K562 (cell line): Measurements from ENCODE around the gene TMEM184A. TPM values are rescaled to one million over a fixed set of nuclear protein-coding genes. Genes with fewer than 3 reads are reported as not detected.
A peak's percentile ranks its signal among the peaks of the same experiment; 100 is the strongest.

ENCODE experiments used
- ARNT ChIP-seq, 2 experiments: fragments of 450-650 bp; IDR thresholded peaks; 2 replicates each; pipeline ENCODE4 v1.6.1; 2016; ENCODE audit warnings: mild to moderate bottlenecking in 1 of 2
- BHLHE40 ChIP-seq: IDR thresholded peaks from 2 replicates; pipeline ENCODE4 v1.6.1; 2011; ENCODE audit warnings: low read length, improper control_type of control experiment
- CTCF ChIP-seq, 3 experiments: IDR thresholded peaks in 2 of 3; conservative IDR thresholded peaks in 1 of 3; 2 replicates each; pipeline ENCODE4 v1.5.1; 2011 to 2012; ENCODE audit warnings: low read length in 3 of 3, mild to moderate bottlenecking in 3 of 3, control low read depth in 2 of 3, improper control_type of control experiment in 1 of 3, inconsistent platforms in 1 of 3, low read depth in 1 of 3, mixed read lengths in 1 of 3, moderate library complexity in 1 of 3; ENCODE audit not compliant: insufficient read depth in 2 of 3
- FOXK1 ChIP-seq: sonication (generic); formaldehyde crosslinking; IDR thresholded peaks from 2 replicates; pipeline ENCODE4 v1.8.0; 2022; ENCODE audit warnings: missing genetic modification reagents, mild to moderate bottlenecking, borderline replicate concordance
- RB1 ChIP-seq: fragments of 450-650 bp; IDR thresholded peaks from 2 replicates; pipeline ENCODE4 v1.6.1; 2017; ENCODE audit warnings: low read depth, mild to moderate bottlenecking
- TOE1 ChIP-seq, 2 experiments: fragments of 450-650 bp in 1 of 2; sonication (generic) in 1 of 2; formaldehyde crosslinking in 1 of 2; IDR thresholded peaks; 2 replicates each; pipeline versions ENCODE4 v1.7.1 to v1.8.0; 2016 to 2022; ENCODE audit warnings: borderline replicate concordance in 2 of 2, mild to moderate bottlenecking in 2 of 2, antibody characterized with exemption in 1 of 2, inconsistent platforms in 1 of 2, low read depth in 1 of 2, missing genetic modification reagents in 1 of 2, moderate library complexity in 1 of 2
- polyA plus RNA-seq, 8 experiments: library from polyadenylated mRNA; depleted of rRNA in 4 of 8; stranded (reverse) in 5 of 8; unstranded in 3 of 8; fragments of >200 nt; fragmentation: Nextera tagmentation in 2 of 8; fragmentation: Illumina TruSeq in 1 of 8; extraction: Ambion mirVana in 2 of 8; extraction: Trizol in 1 of 8; gene quantifications; 2 replicates each; pipeline versions ENCODE4 v1.2.1 to v1.2.3, GENCODE V29; 2011 to 2014; ENCODE audit warnings: inconsistent platforms in 1 of 8, missing spikeins in 1 of 8
- total RNA-seq, 7 experiments: library from RNA; depleted of rRNA in 6 of 7; stranded (reverse); fragments of >200 nt in 6 of 7; fragmentation: Illumina TruSeq in 2 of 7; extraction: Trizol in 2 of 7; gene quantifications; 2 replicates each; pipeline versions ENCODE4 v1.2.1 to v1.2.3, GENCODE V29; 2011 to 2021; ENCODE audit warnings: low replicate concordance in 1 of 7
- TF ChIP-seq, protein P1 (sequence below): fragments of 450-650 bp; IDR thresholded peaks from 2 replicates; pipeline ENCODE4 v1.6.1; 2016; ENCODE audit warnings: low read depth
- TF ChIP-seq, protein P2 (sequence below): fragments of 250-450 bp; sonication (Bioruptor Pico); IDR thresholded peaks from 2 replicates; pipeline ENCODE4 v1.5.0; 2020; ENCODE audit warnings: mild to moderate bottlenecking, borderline replicate concordance

Gene TMEM184A
- total and polyA plus RNA-seq, 9 of the 15 experiments (the other 6 are each of a cell fraction or from before 2014, with no cell fraction given), result 0.10 to 0.18 (median 0.11) TPM; not detected in 6

DNA sequence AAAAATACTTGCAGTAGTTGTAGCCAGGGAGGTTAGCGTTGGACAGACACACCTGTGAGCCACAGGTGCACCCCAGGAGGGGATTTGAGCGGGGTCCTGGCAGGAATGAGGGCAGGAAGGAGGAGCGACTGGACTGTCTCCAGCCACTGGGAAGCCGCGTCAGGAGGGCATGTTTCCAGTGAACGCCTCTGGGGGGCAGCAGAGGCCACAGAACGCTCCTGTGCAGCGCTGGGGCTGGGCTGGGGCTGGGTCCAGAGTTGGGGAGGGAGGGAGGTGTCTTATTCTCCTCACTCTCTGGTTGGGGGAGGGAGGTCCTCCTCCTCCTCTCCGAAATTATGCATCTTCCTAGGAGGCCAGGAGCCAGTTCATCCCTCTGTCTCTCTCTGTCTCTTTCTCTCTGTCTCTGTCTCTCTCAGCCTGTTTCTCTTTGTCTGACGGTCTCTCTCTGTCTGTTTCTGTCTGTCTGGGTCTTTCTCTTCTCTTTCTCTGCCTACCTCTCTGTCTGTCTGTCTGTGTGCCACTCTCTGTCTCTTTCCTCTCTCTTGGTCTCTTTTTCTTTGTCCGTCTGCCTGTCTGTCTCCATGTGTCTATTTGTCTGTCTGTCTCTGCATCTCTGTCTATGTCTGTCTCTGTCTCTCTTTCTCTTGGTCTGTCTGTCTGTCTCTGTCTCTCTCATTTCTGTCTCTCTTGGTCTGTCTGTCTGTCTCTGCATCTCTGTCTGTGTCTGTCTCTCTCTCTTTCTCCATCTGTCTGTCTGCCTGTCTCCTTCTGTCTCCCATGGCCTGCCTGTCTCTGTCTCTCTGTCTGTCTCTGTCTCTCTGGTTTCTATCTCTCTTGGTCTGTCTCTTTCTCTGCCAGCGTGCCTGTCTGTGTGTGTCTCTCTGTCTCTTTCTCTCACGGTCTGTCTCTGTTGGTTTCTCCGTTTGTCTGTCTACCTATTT is 23.7 kb upstream of the TMEM184A start (continued):
- TF ChIP-seq, protein P1, sequence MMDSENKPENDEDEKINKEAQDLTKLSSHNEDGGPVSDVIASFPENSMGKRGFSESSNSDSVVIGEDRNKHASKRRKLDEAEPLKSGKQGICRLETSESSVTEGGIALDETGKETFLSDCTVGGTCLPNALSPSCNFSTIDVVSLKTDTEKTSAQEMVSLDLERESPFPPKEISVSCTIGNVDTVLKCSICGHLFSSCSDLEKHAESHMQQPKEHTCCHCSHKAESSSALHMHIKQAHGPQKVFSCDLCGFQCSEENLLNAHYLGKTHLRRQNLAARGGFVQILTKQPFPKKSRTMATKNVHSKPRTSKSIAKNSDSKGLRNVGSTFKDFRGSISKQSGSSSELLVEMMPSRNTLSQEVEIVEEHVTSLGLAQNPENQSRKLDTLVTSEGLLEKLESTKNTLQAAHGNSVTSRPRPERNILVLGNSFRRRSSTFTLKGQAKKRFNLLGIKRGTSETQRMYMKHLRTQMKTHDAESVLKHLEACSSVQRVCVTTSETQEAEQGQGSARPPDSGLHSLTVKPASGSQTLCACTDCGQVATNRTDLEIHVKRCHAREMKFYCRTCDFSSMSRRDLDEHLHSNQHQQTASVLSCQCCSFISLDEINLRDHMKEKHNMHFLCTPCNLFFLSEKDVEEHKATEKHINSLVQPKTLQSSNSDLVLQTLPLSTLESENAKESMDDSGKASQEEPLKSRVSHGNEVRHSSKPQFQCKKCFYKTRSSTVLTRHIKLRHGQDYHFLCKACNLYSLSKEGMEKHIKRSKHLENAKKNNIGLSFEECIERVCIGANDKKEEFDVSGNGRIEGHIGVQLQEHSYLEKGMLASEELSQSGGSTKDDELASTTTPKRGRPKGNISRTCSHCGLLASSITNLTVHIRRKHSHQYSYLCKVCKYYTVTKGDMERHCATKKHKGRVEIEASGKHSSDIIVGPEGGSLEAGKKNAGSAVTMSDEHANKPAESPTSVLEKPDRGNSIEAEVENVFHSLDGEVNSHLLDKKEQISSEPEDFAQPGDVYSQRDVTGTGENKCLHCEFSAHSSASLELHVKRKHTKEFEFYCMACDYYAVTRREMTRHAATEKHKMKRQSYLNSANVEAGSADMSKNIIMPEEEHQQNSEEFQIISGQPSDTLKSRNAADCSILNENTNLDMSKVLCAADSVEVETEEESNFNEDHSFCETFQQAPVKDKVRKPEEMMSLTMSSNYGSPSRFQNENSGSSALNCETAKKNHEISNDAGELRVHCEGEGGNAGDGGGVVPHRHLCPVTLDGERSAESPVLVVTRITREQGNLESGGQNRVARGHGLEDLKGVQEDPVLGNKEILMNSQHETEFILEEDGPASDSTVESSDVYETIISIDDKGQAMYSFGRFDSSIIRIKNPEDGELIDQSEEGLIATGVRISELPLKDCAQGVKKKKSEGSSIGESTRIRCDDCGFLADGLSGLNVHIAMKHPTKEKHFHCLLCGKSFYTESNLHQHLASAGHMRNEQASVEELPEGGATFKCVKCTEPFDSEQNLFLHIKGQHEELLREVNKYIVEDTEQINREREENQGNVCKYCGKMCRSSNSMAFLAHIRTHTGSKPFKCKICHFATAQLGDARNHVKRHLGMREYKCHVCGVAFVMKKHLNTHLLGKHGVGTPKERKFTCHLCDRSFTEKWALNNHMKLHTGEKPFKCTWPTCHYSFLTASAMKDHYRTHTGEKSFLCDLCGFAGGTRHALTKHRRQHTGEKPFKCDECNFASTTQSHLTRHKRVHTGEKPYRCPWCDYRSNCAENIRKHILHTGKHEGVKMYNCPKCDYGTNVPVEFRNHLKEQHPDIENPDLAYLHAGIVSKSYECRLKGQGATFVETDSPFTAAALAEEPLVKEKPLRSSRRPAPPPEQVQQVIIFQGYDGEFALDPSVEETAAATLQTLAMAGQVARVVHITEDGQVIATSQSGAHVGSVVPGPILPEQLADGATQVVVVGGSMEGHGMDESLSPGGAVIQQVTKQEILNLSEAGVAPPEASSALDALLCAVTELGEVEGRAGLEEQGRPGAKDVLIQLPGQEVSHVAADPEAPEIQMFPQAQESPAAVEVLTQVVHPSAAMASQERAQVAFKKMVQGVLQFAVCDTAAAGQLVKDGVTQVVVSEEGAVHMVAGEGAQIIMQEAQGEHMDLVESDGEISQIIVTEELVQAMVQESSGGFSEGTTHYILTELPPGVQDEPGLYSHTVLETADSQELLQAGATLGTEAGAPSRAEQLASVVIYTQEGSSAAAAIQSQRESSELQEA, result peak; percentile 23; the same call in 1 of the 2 replicates
- TF ChIP-seq RB1, result peak; percentile 45; the same call in 1 of the 2 replicates
- TF ChIP-seq TOE1 (IDR thresholded peaks at IDR 0.05; ENCODE audit: borderline replicate concordance), result 0 out of 2 replicates have a peak, but pooled peaks have one; percentile 23
- no peak for TF ChIP-seq TOE1 (CRISPR knock-in tag; IDR thresholded peaks at IDR 0.05; ENCODE audit: borderline replicate concordance, low read depth)
- TF ChIP-seq ARNT (IDR thresholded peaks at IDR 0.05), result peak in 1 of 2 experiments; percentile 27; a peak in 1 of 4 replicates
- no peak for TF ChIP-seq FOXK1
- TF ChIP-seq, protein P2, sequence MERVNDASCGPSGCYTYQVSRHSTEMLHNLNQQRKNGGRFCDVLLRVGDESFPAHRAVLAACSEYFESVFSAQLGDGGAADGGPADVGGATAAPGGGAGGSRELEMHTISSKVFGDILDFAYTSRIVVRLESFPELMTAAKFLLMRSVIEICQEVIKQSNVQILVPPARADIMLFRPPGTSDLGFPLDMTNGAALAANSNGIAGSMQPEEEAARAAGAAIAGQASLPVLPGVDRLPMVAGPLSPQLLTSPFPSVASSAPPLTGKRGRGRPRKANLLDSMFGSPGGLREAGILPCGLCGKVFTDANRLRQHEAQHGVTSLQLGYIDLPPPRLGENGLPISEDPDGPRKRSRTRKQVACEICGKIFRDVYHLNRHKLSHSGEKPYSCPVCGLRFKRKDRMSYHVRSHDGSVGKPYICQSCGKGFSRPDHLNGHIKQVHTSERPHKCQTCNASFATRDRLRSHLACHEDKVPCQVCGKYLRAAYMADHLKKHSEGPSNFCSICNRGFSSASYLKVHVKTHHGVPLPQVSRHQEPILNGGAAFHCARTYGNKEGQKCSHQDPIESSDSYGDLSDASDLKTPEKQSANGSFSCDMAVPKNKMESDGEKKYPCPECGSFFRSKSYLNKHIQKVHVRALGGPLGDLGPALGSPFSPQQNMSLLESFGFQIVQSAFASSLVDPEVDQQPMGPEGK, result no peak
- TF ChIP-seq BHLHE40, result no peak
- peak; percentile 89 to 92 (median 91) for TF ChIP-seq CTCF (IDR thresholded peaks at IDR 0.05 in 2 of 3, conservative IDR thresholded peaks at IDR 0.05 in 1 of 3; ENCODE audit: insufficient read depth in 2 of 3, low read depth in 1 of 3, low read length in 3 of 3)
